Measurements from ENCODE around the gene LGALS3BP. TPM values are rescaled to one million over a fixed set of nuclear protein-coding genes. Genes with fewer than 3 reads are reported as not detected.

The LGALS3BP gene
- total and polyA plus RNA-seq, 2 of the 8 experiments (the other 6 are each of a cell fraction or from before 2014, with no cell fraction given): 56.1 to 61.6 TPM

- Histone ChIP-seq H3K27ac (ENCODE audit: low read depth, low read length) (no peak overlapping the region), H2AK5ac (ENCODE audit: low read depth, low read length) (no peak overlapping the region), H4K20me1 (replicated peaks in 1 of 2; ENCODE audit: control insufficient read depth in 1 of 2, insufficient read depth in 2 of 2, low read length in 2 of 2) (no peaks in the 10 kb centered on the region), H4K91ac (replicated peaks; ENCODE audit: insufficient read length, low read length) (no peak overlapping the region), H3K9me3 (ENCODE audit: insufficient read depth in 2 of 2, low read depth in 1 of 2, low read length in 1 of 2) (no peaks in the 10 kb centered on the region), H3K27me3 (replicated peaks in 1 of 4; ENCODE audit: control insufficient read depth in 3 of 4, extremely low read depth in 1 of 4, insufficient read depth in 3 of 4, low read length in 3 of 4) (no peaks in the 10 kb centered on the region), H3K4me2 (ENCODE audit: insufficient read depth in 1 of 2, low read depth in 2 of 2, low read length in 2 of 2) (no peak overlapping the region), H3K4me1 (replicated peaks in 1 of 4; ENCODE audit: control insufficient read depth in 3 of 4, insufficient read depth in 4 of 4, low read length in 3 of 4) (no peaks in the 10 kb centered on the region), H2AFZ (ENCODE audit: low read length) (no peak overlapping the region), H3K36me3 (ENCODE audit: control insufficient read depth in 2 of 4, insufficient read depth in 4 of 4, low read length in 3 of 4) (no peaks in the 10 kb centered on the region), H3K23me2 (ENCODE audit: low read depth, low read length) (no peaks in the 10 kb centered on the region), H3K4ac (replicated peaks; ENCODE audit: insufficient read length, low read depth, low read length) (no peak overlapping the region), H2BK5ac (ENCODE audit: low read depth, low read length) (no peak overlapping the region), H3K79me2 (ENCODE audit: control insufficient read depth in 1 of 2, insufficient read depth in 2 of 2, low read length in 2 of 2) (no peaks in the 10 kb centered on the region), H3K14ac (ENCODE audit: insufficient read length) (no peak overlapping the region), H3K4me3 (ENCODE audit: extremely low read depth in 1 of 4, insufficient read depth in 2 of 4, low read depth in 3 of 4, low read length in 4 of 4) (no peak overlapping the region), H2BK120ac (replicated peaks; ENCODE audit: low read depth, low read length) (no peak overlapping the region), H3K79me1 (ENCODE audit: low read depth, low read length) (no peaks in the 10 kb centered on the region), H3K56ac (replicated peaks; ENCODE audit: insufficient read length, low read depth, low read length) (no peak overlapping the region), H4K5ac (ENCODE audit: insufficient read length, low read depth, low read length) (no peak overlapping the region), H2BK12ac (ENCODE audit: low read depth, low read length) (no peak overlapping the region), H3K9ac (replicated peaks in 1 of 4; ENCODE audit: extremely low read depth in 1 of 4, low read depth in 3 of 4, low read length in 3 of 4) (no peak overlapping the region), H3K23ac (ENCODE audit: insufficient read length) (no peak overlapping the region), H4K8ac (ENCODE audit: extremely low read depth, insufficient read depth, low read length) (no peak overlapping the region), H2BK15ac (ENCODE audit: low read length) (no peak overlapping the region), H2BK20ac (ENCODE audit: low read length) (no peak overlapping the region), H3K18ac (ENCODE audit: extremely low read depth, low read length) (no peak overlapping the region)
- DNase-seq (ENCODE audit: low read depth in 1 of 2, low spot score in 2 of 2) (no peak), FAIRE-seq (no peak)
- ChIA-PET CTCF (ENCODE audit: partially characterized antibody) (interaction anchor here (1.0 to 3.1 kb wide), 2 partner anchors 9 to 29 kb away, joined by 4 to 20 read pairs; no protein-coding TSS in a partner anchor), POLR2A (ENCODE audit: partially characterized antibody) (no interaction called here)
- whole genome bisulfite sequencing, 2 experiments (ENCODE audit: extremely low coverage in 1 of 2, insufficient coverage in 1 of 2, insufficient read length in 1 of 2, insufficient replicate concordance in 2 of 2, low coverage in 1 of 2, low lambda C conversion rate in 2 of 2, missing lambda C conversion rate in 1 of 2): 82% methylated on average over 17 of the region's 19 CpGs; no CpG with 5 or more reads in 1 of the 2 experiments
- TF ChIP-seq TEAD4 (IDR thresholded peaks at IDR 0.05; ENCODE audit: low read depth, low read length): no peak
Measured at GRCh38 chr17:78962345-78962983, 17.3 kb downstream of the LGALS3BP start.

All from H1 (cell line).